Measurements from ENCODE around the gene GNL3. TPM values are rescaled to one million over a fixed set of nuclear protein-coding genes. Genes with fewer than 3 reads are reported as not detected.
A peak's percentile ranks its signal among the peaks of the same experiment; 100 is the strongest.

Gene GNL3
- total RNA-seq, 1 donor from 2014 or later, result 66.4 TPM

DNA sequence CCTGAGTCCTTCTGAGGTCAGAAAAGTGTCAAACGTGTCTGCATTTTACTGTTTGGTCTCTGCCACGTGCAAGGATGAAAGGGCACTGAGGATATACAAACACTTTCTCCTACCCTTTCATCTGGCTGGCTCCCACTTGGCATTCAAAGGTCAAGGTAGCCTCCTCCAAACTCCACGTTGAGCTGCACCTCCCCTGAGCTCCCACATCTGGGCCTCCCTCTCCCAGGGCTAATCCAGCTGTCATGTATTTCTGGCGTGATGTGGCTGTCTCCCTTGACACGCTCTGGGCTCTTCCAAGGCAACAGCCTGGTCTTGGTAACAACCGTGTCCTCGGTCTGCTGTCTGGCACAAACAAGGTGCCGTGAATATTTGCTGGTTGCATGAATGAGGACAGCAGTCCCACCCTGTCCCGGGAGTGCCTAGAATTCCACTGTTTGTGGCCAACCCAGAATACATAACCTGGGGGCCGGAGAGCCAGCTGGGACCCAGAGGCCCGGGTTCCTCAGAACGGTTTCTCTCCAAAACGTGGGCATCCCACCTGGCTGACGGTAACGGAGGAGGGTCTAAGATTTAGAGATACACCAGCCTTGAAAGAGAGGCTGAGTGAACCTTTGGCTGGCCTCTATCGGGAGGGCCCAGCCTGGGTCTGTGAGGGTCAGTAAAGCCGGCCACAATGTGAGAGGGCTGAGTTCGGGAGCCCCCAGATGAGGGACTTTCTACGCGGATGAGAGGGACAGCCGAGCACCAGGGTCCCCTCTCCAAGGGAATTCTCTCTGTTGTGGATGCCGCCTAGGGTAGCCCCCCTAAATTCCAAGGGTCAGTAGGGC lies 19.0 kb downstream of the GNL3 start:
- Mint-ChIP-seq H3K36me3 (ENCODE audit: low read depth) (peaks cover 4% of the 10 kb centered on the region), H3K27ac (ENCODE audit: unreplicated experiment) (peak overlapping the region; percentile 95), H3K9me3 (ENCODE audit: low read depth) (no peaks in the 10 kb centered on the region), H3K27me3 (ENCODE audit: low read depth) (no peaks in the 10 kb centered on the region), H3K4me3 (ENCODE audit: unreplicated experiment) (peak overlapping the region; percentile 89), H3K4me1 (ENCODE audit: low read depth) (peaks cover 39% of the 10 kb centered on the region)
- TF ChIP-seq, protein P1, sequence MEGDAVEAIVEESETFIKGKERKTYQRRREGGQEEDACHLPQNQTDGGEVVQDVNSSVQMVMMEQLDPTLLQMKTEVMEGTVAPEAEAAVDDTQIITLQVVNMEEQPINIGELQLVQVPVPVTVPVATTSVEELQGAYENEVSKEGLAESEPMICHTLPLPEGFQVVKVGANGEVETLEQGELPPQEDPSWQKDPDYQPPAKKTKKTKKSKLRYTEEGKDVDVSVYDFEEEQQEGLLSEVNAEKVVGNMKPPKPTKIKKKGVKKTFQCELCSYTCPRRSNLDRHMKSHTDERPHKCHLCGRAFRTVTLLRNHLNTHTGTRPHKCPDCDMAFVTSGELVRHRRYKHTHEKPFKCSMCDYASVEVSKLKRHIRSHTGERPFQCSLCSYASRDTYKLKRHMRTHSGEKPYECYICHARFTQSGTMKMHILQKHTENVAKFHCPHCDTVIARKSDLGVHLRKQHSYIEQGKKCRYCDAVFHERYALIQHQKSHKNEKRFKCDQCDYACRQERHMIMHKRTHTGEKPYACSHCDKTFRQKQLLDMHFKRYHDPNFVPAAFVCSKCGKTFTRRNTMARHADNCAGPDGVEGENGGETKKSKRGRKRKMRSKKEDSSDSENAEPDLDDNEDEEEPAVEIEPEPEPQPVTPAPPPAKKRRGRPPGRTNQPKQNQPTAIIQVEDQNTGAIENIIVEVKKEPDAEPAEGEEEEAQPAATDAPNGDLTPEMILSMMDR (IDR thresholded peaks at IDR 0.05), result no peak
- no peak for DNase-seq (ENCODE audit: low spot score)

DNA sequence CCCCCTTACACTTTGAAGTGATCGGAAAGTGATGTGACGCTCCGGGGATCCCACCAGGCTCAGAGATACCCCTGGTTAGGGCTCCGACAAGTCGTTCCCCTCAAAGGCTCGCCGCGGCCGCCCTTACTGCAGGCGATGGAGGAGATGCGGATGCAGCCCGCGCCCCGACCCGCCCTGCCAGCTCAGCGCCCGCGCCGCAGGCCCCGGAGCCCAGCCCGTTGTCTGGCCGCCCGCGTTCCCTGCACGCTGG lies 19.5 kb downstream of the GNL3 start:
- no peaks in the 10 kb centered on the region for H3K9me3 Mint-ChIP-seq (ENCODE audit: low read depth)
- DNase-seq (ENCODE audit: low spot score), result no peak
- H3K36me3 Mint-ChIP-seq (ENCODE audit: low read depth), result peaks cover 4% of the 10 kb centered on the region
- peaks cover 39% of the 10 kb centered on the region for H3K4me1 Mint-ChIP-seq (ENCODE audit: low read depth)
- H3K4me3 Mint-ChIP-seq (ENCODE audit: unreplicated experiment), result peak overlapping the region; percentile 89
- TF ChIP-seq, protein P1 (IDR thresholded peaks at IDR 0.05), result no peak
- peak overlapping the region; percentile 95 for H3K27ac Mint-ChIP-seq (ENCODE audit: unreplicated experiment)
- H3K27me3 Mint-ChIP-seq (ENCODE audit: low read depth), result no peaks in the 10 kb centered on the region

DNA sequence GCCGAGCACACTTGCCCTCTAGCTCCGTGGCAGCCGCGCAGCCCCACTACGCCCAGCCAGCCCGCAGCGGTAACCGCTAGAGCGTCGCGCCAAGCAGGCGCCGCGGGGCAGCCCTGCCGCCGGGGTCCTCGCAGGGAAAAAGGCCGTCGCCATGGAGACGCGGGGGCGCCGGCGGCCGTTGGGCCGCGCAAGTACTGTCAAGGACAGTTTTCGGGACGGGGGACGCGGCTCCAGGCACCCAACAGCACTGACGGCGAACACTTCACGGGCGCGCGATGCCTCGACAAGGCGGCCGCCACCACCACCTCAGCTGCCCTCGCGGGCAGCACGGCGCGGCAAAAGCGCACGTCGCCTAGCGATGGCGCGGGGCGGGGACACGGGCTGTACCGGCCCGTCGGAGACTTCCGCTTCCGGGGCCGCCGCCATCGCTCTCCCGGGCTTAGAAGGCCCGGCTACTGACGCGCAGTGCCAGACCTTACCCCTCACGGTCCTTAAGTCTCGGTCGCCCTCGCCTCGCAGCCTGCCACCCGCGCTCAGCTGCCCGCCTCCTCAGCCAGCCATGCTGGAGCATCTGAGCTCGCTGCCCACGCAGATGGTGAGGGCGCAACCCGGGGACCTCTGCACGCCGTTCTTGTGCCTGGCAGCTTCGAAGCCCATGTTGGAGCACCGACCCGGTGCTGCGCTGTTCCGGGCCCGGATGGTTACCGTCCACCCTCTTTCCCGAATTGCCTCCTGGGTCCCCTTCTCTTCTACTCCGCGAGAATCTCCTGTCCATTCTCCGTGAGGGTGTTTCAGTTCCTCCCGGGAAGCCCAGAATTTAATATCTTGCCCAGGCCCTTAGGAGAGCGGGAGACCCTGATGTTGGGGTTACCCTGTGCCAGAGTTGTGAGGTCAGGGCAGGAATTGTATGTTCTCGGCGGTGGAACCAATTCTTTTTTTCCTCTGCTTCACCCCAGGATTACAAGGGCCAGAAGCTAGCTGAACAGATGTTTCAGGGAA lies 20.2 kb downstream of the GNL3 start, which contains the start of the genes GLT8D1 and SPCS1:
TSS of gene GLT8D1 (minus strand) at position 104 of the 999 bp plus-strand sequence. CDS start 5,331 bp downstream, outside the sequence.
TSS of gene SPCS1 (plus strand) at position 419 of the 999 bp plus-strand sequence. CDS start at position 560, 141 bp downstream.
- TF ChIP-seq, protein P1 (IDR thresholded peaks at IDR 0.05), result no peak
- Mint-ChIP-seq H3K4me1 (ENCODE audit: low read depth) (peaks cover 38% of the 10 kb centered on the region), H3K27me3 (ENCODE audit: low read depth) (no peaks in the 10 kb centered on the region), H3K36me3 (ENCODE audit: low read depth) (peaks cover 4% of the 10 kb centered on the region), H3K9me3 (ENCODE audit: low read depth) (no peaks in the 10 kb centered on the region), H3K4me3 (ENCODE audit: unreplicated experiment) (peak within 1 kb of the TSS; percentile 89), H3K27ac (ENCODE audit: unreplicated experiment) (peak within 1 kb of the TSS; percentile 95)
- peak; percentile 96 for DNase-seq (ENCODE audit: low spot score)

DNA sequence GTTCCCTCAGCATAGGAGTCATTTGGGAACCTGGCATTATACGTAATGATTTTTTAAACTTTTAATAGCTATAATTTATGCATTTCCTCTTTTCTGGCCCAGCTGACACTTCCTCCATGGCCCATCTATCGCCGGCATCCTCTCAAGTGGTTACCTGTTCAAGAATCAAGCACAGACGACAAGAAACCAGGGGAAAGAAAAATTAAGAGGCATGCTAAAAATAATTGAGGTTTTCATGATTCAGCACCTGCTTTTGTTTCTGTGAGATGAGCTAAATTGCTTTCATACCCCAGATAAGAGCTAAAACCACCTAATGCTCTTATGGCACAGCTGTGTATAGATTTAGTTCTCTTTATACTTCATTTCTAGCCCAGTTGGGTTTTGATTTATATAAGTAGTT lies 21.8 kb downstream of the GNL3 start:
- Mint-ChIP-seq H3K27ac (ENCODE audit: unreplicated experiment) (peak overlapping the region; percentile 49), H3K9me3 (ENCODE audit: low read depth) (no peaks in the 10 kb centered on the region), H3K4me1 (ENCODE audit: low read depth) (peaks cover 32% of the 10 kb centered on the region), H3K36me3 (ENCODE audit: low read depth) (peaks cover 4% of the 10 kb centered on the region), H3K27me3 (ENCODE audit: low read depth) (no peaks in the 10 kb centered on the region), H3K4me3 (ENCODE audit: unreplicated experiment) (peak overlapping the region; percentile 49)
- TF ChIP-seq, protein P1 (IDR thresholded peaks at IDR 0.05), result no peak
- DNase-seq (ENCODE audit: low spot score), result no peak

DNA sequence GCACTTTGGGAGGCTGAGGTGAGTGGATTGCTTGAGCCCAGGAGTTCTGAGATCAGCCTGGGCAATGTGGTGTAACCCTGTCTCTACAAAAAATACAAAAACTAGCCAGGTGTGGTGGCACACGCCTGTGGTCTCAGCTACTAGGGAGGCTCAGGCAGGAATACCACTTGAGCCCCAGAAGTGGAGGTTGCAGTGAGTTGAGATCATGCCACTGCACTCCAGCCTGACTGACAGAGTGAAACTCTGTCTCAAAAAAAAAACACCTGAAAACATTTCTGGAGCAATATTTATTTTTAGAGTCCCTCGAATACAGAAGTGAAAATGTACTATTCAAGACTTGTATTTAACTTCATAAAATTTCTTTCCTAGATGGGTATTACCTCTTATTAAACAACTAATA lies 24.7 kb downstream of the GNL3 start:
- no peak for DNase-seq (ENCODE audit: low spot score)
- no peaks in the 10 kb centered on the region for H3K27me3 Mint-ChIP-seq (ENCODE audit: low read depth)
- peaks cover 16% of the 10 kb centered on the region for H3K4me1 Mint-ChIP-seq (ENCODE audit: low read depth)
- peaks cover 4% of the 10 kb centered on the region for H3K36me3 Mint-ChIP-seq (ENCODE audit: low read depth)
- TF ChIP-seq, protein P1 (IDR thresholded peaks at IDR 0.05), result no peak
- H3K9me3 Mint-ChIP-seq (ENCODE audit: low read depth), result no peaks in the 10 kb centered on the region
- H3K4me3 Mint-ChIP-seq (ENCODE audit: unreplicated experiment), result no peak overlapping the region
- H3K27ac Mint-ChIP-seq (ENCODE audit: unreplicated experiment), result no peak overlapping the region
